ENCODE data around the gene LRP8. TPM values are rescaled to one million over a fixed set of nuclear protein-coding genes. Genes with fewer than 3 reads are reported as not detected.
A peak's percentile ranks its signal among the peaks of the same experiment; 100 is the strongest.

Gene LRP8
- total RNA-seq, 1 donor from 2014 or later: 21.8 TPM

DNA sequence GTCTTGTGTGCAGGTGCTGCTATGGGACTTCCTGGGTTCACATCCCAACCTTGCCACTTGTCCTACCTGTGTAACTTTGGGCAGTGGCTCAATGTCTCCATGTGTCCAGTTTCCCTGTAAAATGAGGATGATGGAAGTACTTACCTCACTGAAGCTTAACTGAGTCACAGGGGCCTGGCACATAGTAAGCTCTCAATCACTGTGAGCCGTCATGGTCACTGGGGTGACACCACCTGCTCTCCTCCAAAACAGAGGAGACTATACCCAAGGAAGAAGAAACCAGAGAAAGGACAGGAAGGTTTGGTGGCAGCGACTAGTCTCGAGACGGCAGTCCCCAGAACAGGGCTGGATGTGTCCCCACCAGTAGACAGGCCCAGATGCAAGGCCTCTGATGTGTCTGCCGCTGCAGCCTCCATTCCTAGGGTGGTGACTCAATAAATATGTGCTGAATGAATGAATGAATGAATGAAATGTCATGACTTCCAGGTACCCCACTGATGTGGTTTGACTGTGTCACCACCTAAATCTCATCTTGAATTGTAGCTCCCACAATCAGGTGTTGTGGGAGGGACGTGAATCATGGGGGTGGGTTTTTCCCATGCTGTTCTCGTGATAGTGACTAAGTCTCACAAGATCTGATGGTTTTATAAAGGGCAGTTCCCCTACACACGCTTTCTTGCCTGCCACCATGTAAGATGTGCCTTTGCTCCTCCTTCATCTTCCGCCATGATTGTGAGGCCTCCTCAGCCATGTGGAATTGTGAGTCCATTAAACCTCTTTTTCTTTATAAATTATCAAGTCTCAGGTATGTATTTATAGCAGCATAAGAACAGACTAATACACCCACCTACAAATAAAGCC lies 13.0 kb upstream of the LRP8 start:
- DNase-seq (ENCODE audit: low read depth in 2 of 2): no peak

DNA sequence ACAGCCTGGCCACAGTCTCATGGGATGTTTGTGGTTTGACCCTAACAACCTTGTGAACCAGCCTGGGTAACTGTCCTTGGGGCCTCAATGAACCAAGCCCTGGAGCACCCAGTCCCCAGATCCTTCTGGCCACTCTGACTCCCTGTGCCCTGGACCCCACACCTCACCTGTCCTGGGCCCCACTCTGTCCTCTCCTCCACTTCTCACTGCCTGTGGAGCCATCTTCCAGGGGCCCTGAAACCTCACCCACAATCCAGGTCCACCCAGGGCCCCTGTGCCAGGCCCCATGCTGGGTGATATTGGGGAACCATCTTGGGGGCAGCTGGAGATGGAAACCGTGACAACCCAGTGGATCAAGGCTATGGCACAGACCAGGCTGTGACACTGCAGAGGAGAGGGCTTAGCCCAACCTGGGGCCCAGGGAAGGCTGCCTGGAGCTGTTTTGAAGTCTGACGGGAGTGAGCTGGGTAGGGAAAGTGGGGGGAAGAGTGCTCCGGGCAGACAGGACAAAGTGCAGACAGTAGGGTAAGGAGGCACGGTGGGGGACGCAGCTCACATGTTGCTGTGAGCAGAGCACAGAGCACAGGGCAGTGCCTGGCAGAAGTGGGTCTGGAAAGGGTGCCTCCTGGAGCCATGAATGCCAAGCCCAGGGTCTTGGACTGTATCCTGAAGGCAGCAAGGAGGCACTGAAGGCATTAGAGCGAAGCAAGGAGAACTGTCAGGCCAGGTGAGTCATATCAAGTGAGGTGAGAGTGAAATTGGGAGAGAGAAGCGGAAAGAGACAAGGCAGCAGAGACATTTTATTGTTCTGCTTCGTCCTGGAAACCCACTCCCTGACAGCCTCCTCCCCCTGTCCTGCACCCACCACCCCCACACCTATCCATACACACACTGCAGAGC lies 12.1 kb upstream of the LRP8 start:
- no peak for DNase-seq (ENCODE audit: low read depth in 2 of 2)

DNA sequence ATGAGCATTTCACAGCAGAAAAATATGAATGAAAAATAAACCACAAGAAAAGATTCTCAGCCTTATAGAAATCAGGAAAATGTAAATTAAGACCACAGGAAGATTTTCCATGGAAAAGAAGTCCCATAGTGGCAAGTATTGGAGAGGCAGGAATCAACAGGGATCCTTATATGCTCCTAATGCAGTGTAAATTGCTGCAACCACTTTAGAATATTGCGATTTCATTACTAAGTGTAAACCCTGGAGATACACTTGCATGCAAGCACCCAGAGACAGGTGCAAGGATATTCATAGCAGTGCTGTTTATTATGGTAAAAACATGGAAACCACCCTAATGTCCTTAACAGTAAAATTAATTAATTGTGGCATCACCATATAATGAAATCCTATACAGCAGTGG lies 10.6 kb upstream of the LRP8 start:
- DNase-seq (ENCODE audit: low read depth in 2 of 2): no peak

DNA sequence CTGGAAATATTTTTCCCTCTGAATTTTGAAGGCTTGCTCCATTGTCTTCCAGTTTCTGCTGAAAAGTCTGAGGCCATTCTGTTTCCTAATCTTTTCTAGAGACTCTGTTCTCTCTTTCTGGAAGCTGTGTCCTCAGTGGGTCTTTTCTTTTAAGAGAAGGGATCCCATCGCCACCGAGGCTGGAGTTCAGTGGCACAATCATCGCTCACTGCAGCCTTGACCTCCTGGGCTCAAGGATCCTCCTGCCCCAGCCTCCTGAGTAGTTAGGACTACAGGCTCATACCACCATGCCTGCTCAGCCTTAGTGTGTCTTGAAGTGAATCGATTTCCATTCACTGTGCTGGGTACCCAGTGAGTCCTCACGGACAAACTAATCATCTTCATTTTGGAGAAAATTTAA lies 9.6 kb upstream of the LRP8 start:
- no peak for DNase-seq (ENCODE audit: low read depth in 2 of 2)

DNA sequence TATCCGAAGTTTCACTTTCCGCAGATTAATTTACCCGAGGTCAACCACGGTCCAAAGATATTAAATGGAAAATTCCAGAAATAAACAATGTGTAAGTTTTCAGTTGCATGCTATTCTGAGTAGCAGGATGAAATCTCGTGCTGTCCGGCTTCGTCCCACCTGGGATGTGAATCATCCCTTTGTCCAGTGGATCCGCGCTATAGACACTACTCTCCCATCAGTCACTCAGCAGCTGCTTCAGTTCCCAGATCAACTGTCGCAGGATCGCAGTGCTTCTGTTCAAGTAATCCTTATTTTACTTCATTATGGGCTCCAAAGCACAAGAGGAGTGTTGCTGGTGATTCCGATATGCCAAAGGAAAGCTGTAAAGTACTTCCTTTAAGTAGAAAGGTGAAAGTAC lies 8.3 kb upstream of the LRP8 start:
- no peak for DNase-seq (ENCODE audit: low read depth in 2 of 2)

DNA sequence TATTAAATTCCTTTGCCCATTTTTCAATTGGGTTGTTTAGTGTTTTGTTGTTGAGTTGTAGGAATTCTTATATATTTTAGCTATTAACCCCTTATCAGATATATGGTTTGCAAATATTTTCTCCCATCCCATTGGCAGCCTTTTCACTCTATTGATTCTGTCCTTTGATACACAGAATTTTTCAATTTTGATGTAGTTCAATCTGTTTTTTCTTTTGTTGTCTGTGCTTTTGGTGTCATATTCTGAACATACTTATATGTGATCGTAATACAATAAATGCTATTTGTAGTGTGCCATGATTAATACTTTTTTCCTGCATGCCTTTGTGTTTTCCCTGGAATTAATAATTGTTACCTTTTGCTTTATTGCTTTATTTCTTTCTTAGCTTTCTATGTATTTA lies 7.8 kb upstream of the LRP8 start:
- DNase-seq (ENCODE audit: low read depth in 2 of 2): no peak

DNA sequence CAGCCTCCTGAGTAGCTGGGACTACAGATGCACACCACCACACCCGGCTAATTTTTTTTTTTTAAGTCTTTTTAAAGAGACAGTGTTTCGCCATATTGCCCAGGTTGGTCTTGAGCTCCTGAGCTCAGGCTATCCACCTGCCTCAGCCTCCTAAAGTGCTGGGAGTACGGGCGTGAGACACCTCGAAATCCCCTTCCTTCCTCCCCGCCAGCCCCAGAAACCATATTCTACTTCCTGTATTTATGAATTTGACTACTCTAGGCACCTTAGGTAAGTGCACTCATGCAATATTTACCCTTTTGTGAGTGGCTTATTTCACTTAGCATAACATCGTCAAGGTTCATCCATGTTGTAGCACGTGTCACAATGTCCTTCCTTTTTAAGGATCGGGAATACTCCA lies 6.9 kb upstream of the LRP8 start:
- DNase-seq (ENCODE audit: low read depth in 2 of 2): no peak

DNA sequence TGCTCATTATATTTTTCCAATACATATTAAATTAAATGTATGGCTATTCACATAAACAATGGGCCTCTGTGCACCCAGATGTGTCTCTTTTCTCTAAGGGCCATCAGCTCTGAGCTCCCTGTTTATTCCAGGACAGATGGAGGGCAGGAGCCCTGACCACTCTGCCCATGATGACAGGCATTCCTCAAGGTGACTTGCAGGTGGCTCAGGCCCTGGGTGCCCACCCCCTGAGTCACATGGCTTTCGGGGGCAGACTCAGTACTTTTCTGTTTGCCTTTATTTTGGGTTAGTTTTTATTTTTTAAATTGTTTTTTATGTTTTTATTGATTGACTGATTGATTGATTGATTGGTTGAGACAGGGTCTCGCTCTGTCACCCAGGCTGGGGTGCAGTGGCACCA lies 6.4 kb upstream of the LRP8 start:
- DNase-seq (ENCODE audit: low read depth in 2 of 2): no peak

DNA sequence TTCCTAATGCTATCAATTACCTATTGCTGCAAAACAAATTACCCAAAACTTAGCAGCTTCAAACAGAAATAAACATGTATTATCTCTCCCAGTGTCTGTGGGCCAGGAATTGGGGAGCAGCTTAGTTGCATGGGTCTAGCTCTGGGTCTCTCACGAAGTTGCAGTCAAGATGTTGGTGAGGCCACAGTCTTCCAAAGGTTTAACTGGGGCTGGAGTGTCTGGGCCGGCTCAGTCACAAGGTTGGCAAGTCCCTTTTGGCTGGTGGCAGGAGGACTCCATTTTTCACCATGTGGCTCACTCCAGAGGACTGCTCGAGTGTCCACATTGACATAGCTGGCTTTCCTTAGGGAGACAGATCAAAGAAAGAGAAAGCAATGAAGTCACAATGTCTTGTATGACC lies 5.0 kb upstream of the LRP8 start:
- no peak for DNase-seq (ENCODE audit: low read depth in 2 of 2)

DNA sequence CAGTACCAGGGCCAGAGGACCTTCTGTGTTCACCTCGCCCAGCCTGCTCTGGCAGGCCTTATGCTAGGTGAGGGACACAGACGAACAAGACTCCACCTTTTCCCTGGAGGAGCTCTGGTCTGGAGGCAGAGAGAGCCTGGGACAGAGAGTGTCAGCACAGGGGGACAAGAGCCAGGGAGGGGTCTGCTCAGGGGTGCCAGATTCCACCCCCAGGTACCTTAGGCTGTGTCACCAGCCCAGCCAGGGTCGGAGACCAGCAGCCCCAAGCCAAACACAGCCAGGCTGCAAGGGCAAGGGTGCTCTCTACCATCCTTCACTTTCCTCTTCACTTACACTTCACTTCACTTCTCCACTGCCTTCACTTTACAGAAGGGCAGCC lies 4.3 kb upstream of the LRP8 start:
- no peak for DNase-seq (ENCODE audit: low read depth in 2 of 2)

DNA sequence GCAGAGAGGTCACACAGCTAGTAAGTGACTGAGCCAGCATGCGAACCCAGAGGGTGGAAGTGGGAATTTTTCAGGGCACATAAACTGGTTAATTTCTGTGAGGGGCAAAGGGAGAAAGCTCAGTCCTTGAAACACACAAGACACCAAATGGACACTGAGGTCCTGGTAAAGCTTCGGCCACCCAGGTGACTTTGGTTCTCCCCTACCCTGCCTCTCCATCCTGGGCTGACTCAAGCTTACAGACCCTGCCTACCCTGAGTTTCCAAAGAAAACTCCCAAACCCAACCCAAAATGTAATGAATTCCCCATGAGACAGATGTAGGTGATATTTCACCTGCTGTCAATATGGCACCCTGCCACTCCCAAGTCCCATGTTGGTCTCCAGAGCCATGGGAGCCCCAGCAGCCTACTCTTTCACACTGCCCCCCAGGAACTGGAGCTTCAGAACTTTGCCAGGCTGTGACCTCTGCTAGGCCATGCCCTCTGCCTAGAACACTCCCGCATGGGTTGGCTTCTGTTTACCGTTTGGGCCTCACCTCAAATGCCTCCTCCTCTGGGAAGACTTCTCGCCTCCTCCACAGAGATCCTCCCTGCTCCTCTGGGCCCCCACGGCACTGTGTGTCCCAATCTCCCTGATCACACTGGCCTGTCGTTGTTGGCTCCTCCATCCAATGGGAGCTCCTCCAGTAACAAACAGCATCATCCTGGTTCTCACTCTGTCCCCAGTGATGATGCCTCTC lies 3.7 kb upstream of the LRP8 start:
- DNase-seq (ENCODE audit: low read depth in 2 of 2): no peak

DNA sequence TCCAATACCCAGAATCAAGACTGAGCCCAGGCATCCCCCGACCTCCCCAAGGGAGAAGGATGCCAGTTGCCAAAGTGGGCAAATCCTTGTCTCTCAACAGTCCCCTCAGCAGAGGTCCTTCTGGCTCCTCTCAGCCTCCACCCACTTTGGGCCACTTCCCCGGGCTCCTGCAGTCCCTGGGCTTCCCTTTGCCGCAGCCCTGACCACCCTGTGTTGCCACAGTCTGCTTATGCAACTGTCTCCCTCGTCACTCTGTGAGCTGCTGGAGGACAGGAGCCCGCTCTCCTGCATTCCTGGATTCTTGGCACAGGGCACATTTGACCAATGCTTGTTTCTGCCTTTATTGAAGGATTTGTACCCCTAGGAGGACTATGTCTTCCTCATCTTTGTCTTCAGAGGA lies 2.9 kb upstream of the LRP8 start:
- no peak for DNase-seq (ENCODE audit: low read depth in 2 of 2)

DNA sequence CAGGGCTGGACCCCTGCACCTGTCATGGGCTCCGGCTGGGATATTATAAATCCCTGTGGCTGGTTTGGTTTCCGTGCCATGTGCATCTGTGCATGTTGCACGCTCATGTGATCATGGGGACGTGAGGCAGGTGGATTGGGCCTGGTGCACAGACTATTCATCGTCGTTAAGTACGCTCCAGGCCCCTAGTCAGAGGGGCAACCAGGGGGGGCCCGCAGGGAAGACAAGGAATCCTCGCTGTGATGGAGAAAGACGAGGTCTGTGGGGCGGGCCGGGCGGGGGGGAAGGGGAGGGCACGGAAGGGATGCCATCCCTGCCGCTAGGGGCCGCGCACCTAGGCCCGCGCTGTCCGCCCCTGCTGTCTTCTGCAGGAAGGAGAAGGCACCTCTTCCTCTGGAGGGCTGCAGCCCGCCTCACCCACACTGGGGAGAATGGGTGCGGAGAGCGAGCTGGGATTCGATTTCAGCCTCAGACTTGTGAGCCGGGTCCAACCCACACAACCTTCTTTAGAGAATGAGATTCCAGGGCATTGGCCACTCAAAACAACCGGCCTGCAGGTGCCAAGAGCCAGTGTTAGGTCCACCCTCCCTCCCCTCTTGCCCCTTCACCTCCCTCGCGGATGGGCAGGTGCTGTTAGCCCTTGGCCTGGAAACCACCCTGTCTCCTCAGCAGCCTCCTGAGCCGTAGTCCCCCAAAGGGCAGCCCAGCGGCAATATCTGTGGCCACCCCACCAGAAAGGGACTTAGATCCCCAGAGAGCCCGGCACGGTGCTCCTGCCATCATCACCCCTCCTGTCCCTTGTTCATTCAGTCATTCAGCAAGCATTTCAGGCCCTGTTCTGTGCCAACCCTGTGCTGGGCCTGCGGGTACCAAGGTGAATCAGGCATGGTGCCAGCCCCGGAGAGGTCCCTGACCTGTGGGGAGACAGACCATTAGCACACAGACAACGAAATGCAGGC lies 950 bp upstream of the LRP8 start:
- no peak for DNase-seq (ENCODE audit: low read depth in 2 of 2)

DNA sequence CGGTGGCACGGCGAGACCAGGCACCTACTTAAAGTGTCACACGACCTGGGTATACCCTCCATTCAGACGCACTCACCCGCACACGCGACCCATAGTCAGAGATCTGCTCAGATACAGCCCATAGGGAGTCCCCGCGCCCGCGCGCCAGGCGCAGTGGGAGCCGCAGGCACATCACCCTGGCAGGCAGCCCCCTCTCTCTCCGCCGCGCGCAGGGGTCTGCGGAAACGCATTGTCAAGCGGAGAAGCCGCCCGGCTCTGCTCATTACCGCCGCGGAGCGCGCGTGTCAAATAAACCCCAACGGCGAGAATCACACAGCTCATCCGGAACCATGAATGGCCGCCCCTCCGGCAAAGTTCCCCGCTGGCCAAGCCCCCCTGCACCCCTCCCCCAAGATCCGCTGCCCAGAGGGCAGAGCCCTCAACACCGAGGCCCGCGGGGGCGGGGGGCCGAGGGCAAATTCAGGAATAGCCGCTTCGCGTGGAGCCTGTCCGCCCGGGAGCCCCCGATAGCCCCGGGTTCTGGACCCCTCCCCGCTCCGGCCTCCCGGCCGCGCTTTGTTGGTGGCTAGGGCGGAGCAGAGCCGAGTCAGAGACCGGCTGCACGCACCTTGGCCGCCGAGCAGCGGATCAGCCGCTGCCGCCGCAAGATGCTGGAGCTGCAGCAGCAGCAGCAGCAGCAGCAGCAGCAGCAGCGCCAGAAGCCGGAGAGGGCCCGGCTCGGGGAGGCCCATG lies 522 bp downstream of the LRP8 start:
- DNase-seq (ENCODE audit: low read depth in 2 of 2): peak in 1 of 2 donors; percentile 34

DNA sequence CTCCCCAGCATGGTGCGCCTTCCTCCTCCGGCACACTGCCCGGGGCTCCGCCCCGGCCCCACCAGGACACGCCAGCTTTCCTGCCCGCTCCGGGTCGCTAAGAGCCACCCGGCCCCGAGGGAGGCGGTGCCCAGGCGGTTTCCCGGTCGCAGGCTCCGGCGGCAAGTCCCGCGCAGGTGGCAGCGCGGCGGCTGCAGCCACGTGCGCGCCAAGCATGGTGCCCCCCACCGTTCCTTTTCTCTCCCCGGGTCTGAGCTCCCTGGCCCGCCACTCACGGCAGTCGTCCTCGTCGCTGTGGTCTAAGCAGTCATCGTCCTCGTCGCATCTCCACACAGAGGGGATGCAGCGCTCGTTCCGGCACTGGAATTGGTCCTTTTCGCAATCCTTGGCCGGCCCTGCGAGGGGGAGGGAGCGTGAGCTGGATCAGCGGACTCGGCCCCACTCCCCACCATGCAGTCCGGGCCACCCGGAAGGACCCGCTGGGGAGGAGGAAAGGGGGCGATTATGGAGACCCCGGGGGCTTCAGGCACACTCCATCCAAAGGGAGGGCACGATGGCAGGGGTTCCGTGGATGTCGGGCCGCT lies 1.2 kb downstream of the LRP8 start:
- no peak for DNase-seq (ENCODE audit: low read depth in 2 of 2)

DNA sequence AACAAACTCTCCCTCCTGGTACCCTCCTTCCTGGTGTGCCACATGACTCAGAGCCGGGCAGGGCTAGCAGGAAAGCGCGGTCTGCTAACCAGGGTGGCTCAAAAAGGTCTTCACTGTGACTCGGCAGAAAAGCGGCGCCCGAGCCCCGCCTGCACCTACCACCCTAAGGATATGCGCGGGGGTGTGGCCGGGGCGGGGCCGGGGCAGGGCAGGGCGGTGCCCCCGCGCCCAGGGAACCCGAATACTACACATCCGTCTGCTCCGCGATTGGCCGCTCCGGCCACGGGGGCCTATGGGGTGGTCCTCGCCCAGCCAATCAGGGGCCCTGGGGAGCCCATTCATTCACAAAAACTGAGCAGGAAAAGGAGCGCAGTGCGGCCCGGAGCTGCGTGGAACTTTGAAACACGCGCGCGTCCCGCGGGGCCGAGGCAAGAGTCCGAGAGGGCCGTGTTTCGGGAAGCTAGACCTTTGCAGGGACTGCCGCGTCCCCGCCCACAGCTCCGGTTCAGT lies 1.7 kb downstream of the LRP8 start:
- peak; percentile 30 to 87 for DNase-seq (ENCODE audit: low read depth in 2 of 2)

DNA sequence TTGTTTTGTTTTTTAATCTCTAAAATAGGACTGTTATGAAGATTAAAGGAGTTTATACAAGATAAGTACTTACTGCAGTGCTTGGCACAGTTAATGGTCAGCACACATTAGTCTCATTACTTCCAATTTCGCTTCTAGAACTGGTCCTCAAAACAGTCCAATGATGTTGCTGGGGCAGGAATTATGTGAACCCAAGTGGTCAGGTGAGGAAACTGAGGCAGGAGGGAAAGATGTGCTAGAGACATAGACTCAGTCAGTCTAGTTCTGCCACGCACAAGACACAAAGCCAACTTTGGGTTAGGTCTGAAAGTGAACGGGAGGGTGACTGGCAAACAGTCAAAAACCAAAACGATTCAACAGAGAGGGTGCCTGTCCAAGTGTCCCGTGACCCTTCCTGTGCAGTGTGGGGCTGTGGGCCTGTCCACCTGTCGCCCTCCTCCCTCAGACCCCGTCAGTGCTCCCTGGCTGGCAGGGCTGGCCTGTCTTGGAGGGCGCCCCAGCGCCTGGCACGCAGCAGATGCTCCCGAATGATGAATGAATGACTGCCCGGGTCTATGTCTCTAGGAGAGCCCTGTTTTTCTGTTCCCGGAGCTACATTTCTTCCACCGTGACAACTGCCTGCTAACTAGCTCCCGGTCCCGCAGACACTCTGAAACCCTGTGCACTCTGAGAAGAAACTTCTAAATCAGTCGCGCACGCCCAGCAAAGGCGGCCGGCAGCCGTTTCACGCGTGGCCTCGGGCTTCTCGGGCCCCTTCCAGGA lies 2.4 kb downstream of the LRP8 start:
- DNase-seq (ENCODE audit: low read depth in 2 of 2): no peak

DNA sequence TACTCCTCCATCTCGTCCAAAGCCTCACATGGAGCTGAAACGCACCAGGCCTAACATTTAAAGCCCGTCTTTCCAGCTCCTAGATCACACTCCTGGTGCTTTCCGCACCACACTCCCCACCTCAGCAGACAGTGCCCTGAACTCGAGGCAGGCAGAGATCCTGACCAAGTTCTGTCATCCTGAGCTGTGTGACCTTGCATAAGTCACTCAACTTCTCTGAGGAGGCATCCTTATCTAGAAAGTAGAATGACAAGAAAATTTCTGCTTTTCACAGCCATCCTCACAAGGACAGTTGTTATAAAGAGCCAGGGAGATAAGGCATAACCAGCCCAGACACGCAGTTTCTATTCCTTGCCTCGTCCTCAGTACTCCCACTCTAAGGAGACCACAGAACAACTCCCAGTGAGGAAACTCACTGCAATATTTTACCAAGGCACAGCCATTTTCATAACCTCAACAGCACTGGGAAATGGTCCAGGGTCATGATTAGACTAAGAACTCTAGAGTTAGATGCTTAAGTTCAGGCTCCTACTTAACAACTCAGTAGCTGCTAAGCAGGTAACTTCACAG lies 3.1 kb downstream of the LRP8 start:
- no peak for DNase-seq (ENCODE audit: low read depth in 2 of 2)

DNA sequence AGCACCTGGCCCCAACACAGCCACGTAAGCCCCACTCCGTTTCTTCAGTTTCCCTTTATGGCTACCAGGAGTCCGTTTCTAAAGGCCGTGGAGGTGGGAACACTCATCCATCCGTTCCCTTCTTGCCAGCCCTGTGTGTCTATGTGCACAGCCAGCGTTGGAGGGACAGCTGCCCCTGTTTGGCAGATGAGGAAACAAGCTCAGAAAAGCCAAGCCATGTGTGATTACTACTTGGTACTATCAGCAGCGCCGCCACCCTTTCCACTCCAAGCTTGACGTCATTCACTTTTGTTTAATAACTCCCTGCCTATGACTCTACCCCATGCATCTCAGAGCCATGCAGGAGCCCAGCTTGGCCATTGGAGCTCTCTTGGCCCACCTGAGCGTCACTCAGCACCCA lies 3.5 kb downstream of the LRP8 start:
- DNase-seq (ENCODE audit: low read depth in 2 of 2): no peak
